ENCODE results near the gene GNAZ. TPM values are rescaled to one million over a fixed set of nuclear protein-coding genes. Genes with fewer than 3 reads are reported as not detected.

GNAZ gene
- total RNA-seq, 4 donors from 2014 or later, result 50.1 to 89.2 (median 55.0) TPM

GRCh38 chr22:23033116-23033905, 37.0 kb upstream of the GNAZ start:
- Histone ChIP-seq H3K27ac (no peak overlapping the region), H3K27me3 (peaks cover 18% of the 10 kb centered on the region), H3K36me3 (no peaks in the 10 kb centered on the region), H3K4me3 (no peak overlapping the region), H3K9me3 (no peaks in the 10 kb centered on the region), H3K4me1 (no peaks in the 10 kb centered on the region)
- WGBS, 2 donors (ENCODE audit: low coverage in 1 of 2), result 78 to 79% methylated on average over 4 to 5 of the region's 6 CpGs
- TF ChIP-seq POLR2AphosphoS5 (IDR thresholded peaks at IDR 0.05) (no peak), CTCF (IDR thresholded peaks at IDR 0.05) (no peak), EP300 (IDR thresholded peaks at IDR 0.05) (no peak), POLR2A (IDR thresholded peaks at IDR 0.05) (no peak)
- ATAC-seq, result no peak

DNA sequence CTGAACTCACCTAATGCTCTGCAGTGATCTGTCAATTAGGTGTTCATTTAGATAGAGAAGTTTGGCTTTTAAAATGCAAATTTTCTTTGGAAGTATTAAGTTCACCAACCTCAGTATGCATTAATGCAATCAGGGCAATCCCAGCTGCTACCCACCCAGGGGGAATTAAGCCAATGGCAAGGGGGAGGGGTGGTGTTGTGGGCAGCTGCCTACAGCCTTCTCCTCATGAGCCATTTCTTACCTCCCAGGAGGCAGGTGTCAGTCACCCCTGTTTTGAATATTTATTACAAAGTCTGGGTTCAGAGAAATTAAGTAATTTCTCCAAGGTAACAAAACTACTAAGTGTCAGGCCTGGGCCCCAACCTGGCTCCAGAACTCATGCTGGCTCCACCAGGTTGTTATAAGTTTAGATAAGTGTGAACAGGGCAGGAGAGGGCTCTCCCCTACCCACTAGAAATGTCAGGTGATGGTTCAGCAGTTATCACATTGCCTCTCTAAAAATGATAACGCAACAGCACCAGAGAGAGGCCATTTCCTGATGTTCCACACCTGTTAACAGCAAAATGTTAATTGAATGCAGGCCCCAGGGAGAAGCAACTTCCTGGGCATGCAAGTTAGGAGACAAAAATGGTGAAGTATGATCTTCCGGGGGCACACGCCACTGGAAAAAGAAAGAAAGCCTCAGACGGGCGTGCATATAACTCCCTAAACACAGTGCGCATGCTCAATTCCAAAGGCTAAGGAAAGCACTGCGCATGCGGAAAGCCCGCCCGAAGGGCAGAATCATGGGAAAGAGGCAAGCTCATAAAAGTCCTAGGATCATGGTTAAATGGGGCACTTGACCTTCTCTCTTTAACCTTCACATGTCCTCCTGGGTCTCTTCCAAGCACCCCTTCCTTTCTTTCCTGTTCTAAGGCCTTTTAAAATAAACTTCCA, 35.4 kb upstream of the GNAZ start:
- no peak for TF ChIP-seq POLR2AphosphoS5 (IDR thresholded peaks at IDR 0.05)
- TF ChIP-seq EP300 (IDR thresholded peaks at IDR 0.05), result no peak
- no peak for TF ChIP-seq CTCF (IDR thresholded peaks at IDR 0.05)
- ATAC-seq, result no peak
- H3K27ac ChIP-seq, result no peak overlapping the region
- no peak overlapping the region for H3K4me3 ChIP-seq
- 80 to 82% methylated on average over 5 to 10 of the region's 10 CpGs for WGBS, 2 donors (ENCODE audit: low coverage in 1 of 2)
- no peaks in the 10 kb centered on the region for H3K36me3 ChIP-seq
- H3K9me3 ChIP-seq, result no peaks in the 10 kb centered on the region
- H3K4me1 ChIP-seq, result no peaks in the 10 kb centered on the region
- H3K27me3 ChIP-seq, result peaks cover 20% of the 10 kb centered on the region

- Histone ChIP-seq H3K9me3 (no peaks in the 10 kb centered on the region), H3K4me3 (no peak overlapping the region), H3K36me3 (no peaks in the 10 kb centered on the region), H3K27me3 (peaks cover 20% of the 10 kb centered on the region), H3K27ac (no peak overlapping the region), H3K4me1 (no peaks in the 10 kb centered on the region)
- no peak for ATAC-seq
- TF ChIP-seq EP300 (IDR thresholded peaks at IDR 0.05) (no peak), POLR2AphosphoS5 (IDR thresholded peaks at IDR 0.05) (no peak), POLR2A (IDR thresholded peaks at IDR 0.05) (no peak), CTCF (IDR thresholded peaks at IDR 0.05) (no peak)
- WGBS, 2 donors (ENCODE audit: low coverage in 1 of 2), result 54 to 73% methylated on average over 2 to 3 of the region's 6 CpGs
Measured at GRCh38 chr22:23035557-23036277, 34.6 kb upstream of the GNAZ start.

- H3K36me3 ChIP-seq, result no peaks in the 10 kb centered on the region
- H3K27me3 ChIP-seq, result peaks cover 20% of the 10 kb centered on the region
- no peak overlapping the region for H3K4me3 ChIP-seq
- WGBS, 2 donors (ENCODE audit: low coverage in 1 of 2), result 59 to 63% methylated on average over 2 to 5 of the region's 6 CpGs
- no peak for ATAC-seq
- no peaks in the 10 kb centered on the region for H3K9me3 ChIP-seq
- H3K27ac ChIP-seq, result no peak overlapping the region
- no peaks in the 10 kb centered on the region for H3K4me1 ChIP-seq
- TF ChIP-seq EP300 (IDR thresholded peaks at IDR 0.05) (no peak), POLR2AphosphoS5 (IDR thresholded peaks at IDR 0.05) (no peak), POLR2A (IDR thresholded peaks at IDR 0.05) (no peak), CTCF (IDR thresholded peaks at IDR 0.05) (no peak)
Measured at GRCh38 chr22:23036684-23037428, 33.5 kb upstream of the GNAZ start.

Data from gastroesophageal sphincter (tissue), 4 donors.